HEK293 (cell line): ENCODE data around the gene AZIN2.

ENCODE experiments used
- CTCF ChIA-PET: fragments of 350-600 bp; formaldehyde crosslinking; extraction: SDS; loops from one replicate; lab custom pipeline; 2021; ENCODE audit warnings: antibody characterized with exemption; lab: Yijun Ruan, JAX
- POLR2A ChIA-PET: fragments of 300-600 bp; formaldehyde crosslinking; extraction: SDS; loops from one replicate; lab custom pipeline; 2020; ENCODE audit warnings: antibody characterized with exemption, inconsistent platforms; lab: Yijun Ruan, JAX
- H3K27ac ChIP-seq: fragments of 200-500 bp; sonication (Bioruptor generic); 2 replicates; pipeline ENCODE4 v1.5.1; 2014; ENCODE audit warnings: low read depth, low read length, control low read depth, inconsistent platforms; ENCODE audit errors: extremely low read depth
- H3K36me3 ChIP-seq, 2 experiments: fragments of 200-500 bp in 1 of 2; sonication (Bioruptor generic) in 1 of 2; 1 replicate in 1 of 2; 2 replicates in 1 of 2; pipeline ENCODE4 v1.5.1; 2014 to 2017; ENCODE audit warnings: inconsistent platforms in 2 of 2, low read length in 2 of 2; ENCODE audit not compliant: control insufficient read depth in 2 of 2, insufficient read depth in 1 of 2
- H3K4me1 ChIP-seq: fragments of 200-500 bp; sonication (Bioruptor generic); 2 replicates; pipeline ENCODE4 v1.5.1; 2014; ENCODE audit warnings: mild to moderate bottlenecking, low read length, inconsistent platforms; ENCODE audit not compliant: control insufficient read depth, insufficient read depth
- H3K4me3 ChIP-seq: 2 replicates; pipeline ENCODE4 v1.5.1; 2011; ENCODE audit warnings: low read depth, mild to moderate bottlenecking, control low read depth, low read length, moderate library complexity
- H3K9me3 ChIP-seq: fragments of 200-500 bp; sonication (Bioruptor generic); 2 replicates; pipeline ENCODE4 v1.5.1; 2014; ENCODE audit warnings: low read depth, low read length, inconsistent platforms; ENCODE audit not compliant: control insufficient read depth, insufficient read depth
- EGR2 ChIP-seq: fragments of 450-650 bp; formaldehyde crosslinking; IDR thresholded peaks from 2 replicates; pipeline ENCODE4 v1.5.1; 2016; ENCODE audit warnings: low read depth, missing biosample characterization, missing genetic modification characterization
- GFI1B ChIP-seq: fragments of 450-650 bp; formaldehyde crosslinking; IDR thresholded peaks from 2 replicates; pipeline ENCODE4 v1.5.1; 2016; ENCODE audit warnings: missing biosample characterization, missing genetic modification characterization
- KLF7 ChIP-seq: fragments of 450-650 bp; formaldehyde crosslinking; IDR thresholded peaks from 2 replicates; pipeline ENCODE4 v1.5.1; 2016; ENCODE audit warnings: missing biosample characterization, missing genetic modification characterization, borderline replicate concordance
- KLF8 ChIP-seq: fragments of 450-650 bp; formaldehyde crosslinking; IDR thresholded peaks from 2 replicates; pipeline ENCODE4 v1.5.1; 2016; ENCODE audit warnings: missing biosample characterization, missing genetic modification characterization
- SETDB1 ChIP-seq: IDR thresholded peaks from one replicate; pipeline ENCODE4 v1.6.1; 2017; ENCODE audit warnings: mild to moderate bottlenecking, low read length, moderate library complexity, mixed read lengths; ENCODE audit not compliant: insufficient read length
- ZBTB21 ChIP-seq: fragments of 450-650 bp; formaldehyde crosslinking; IDR thresholded peaks from 2 replicates; pipeline ENCODE4 v1.5.1; 2017; ENCODE audit warnings: missing biosample characterization, missing genetic modification characterization
- ZBTB8A ChIP-seq: fragments of 450-650 bp; formaldehyde crosslinking; IDR thresholded peaks from 2 replicates; pipeline ENCODE4 v1.5.1; 2016; ENCODE audit warnings: missing biosample characterization, missing genetic modification characterization
- ZNF112 ChIP-seq: fragments of 450-650 bp; formaldehyde crosslinking; IDR thresholded peaks from 2 replicates; pipeline ENCODE4 v1.5.0; 2017; ENCODE audit warnings: missing biosample characterization, missing genetic modification characterization
- ZNF214 ChIP-seq: fragments of 450-650 bp; formaldehyde crosslinking; IDR thresholded peaks from 2 replicates; pipeline ENCODE4 v1.5.1; 2017; ENCODE audit warnings: missing biosample characterization, mild to moderate bottlenecking, missing genetic modification characterization, borderline replicate concordance
- ZNF223 ChIP-seq: fragments of 450-650 bp; formaldehyde crosslinking; IDR thresholded peaks from 2 replicates; pipeline ENCODE4 v1.5.1; 2016; ENCODE audit warnings: missing biosample characterization, missing genetic modification characterization
- ZNF24 ChIP-seq: fragments of 450-650 bp; formaldehyde crosslinking; IDR thresholded peaks from 2 replicates; pipeline ENCODE4 v1.5.1; 2016; ENCODE audit warnings: missing biosample characterization, missing genetic modification characterization
- ZNF248 ChIP-seq: fragments of 450-650 bp; formaldehyde crosslinking; IDR thresholded peaks from 2 replicates; pipeline ENCODE4 v1.5.1; 2017; ENCODE audit warnings: missing biosample characterization, missing genetic modification characterization
- ZNF266 ChIP-seq: fragments of 450-650 bp; formaldehyde crosslinking; IDR thresholded peaks from 2 replicates; pipeline ENCODE4 v1.5.1; 2016; ENCODE audit warnings: missing biosample characterization, missing genetic modification characterization, low read depth
- ZNF423 ChIP-seq: fragments of 450-650 bp; formaldehyde crosslinking; IDR thresholded peaks from 2 replicates; pipeline ENCODE4 v1.5.1; 2016; ENCODE audit warnings: missing biosample characterization, missing genetic modification characterization
- ZNF426 ChIP-seq: fragments of 450-650 bp; formaldehyde crosslinking; IDR thresholded peaks from 2 replicates; pipeline ENCODE4 v1.5.1; 2017; ENCODE audit warnings: missing biosample characterization, missing genetic modification characterization, mild to moderate bottlenecking, inconsistent platforms, moderate library complexity
- ZNF610 ChIP-seq: fragments of 450-650 bp; formaldehyde crosslinking; IDR thresholded peaks from 2 replicates; pipeline ENCODE4 v1.5.1; 2016; ENCODE audit warnings: missing biosample characterization, missing genetic modification characterization, borderline replicate concordance
- ZNF629 ChIP-seq: fragments of 450-650 bp; formaldehyde crosslinking; IDR thresholded peaks from 2 replicates; pipeline ENCODE4 v1.5.1; 2017; ENCODE audit warnings: missing biosample characterization, missing genetic modification characterization
- ZNF660 ChIP-seq: fragments of 450-650 bp; IDR thresholded peaks from 2 replicates; pipeline ENCODE4 v1.5.1; 2018; ENCODE audit warnings: missing biosample characterization, mild to moderate bottlenecking, missing genetic modification characterization
- ZNF670 ChIP-seq: fragments of 450-650 bp; formaldehyde crosslinking; IDR thresholded peaks from 2 replicates; pipeline ENCODE4 v1.5.1; 2016; ENCODE audit warnings: missing biosample characterization, missing genetic modification characterization, low read depth
- ZSCAN16 ChIP-seq: fragments of 450-650 bp; formaldehyde crosslinking; IDR thresholded peaks from 2 replicates; pipeline ENCODE4 v1.5.1; 2016; ENCODE audit warnings: missing biosample characterization, missing genetic modification characterization
- TF ChIP-seq, protein P1 (sequence below): fragments of 450-650 bp; formaldehyde crosslinking; IDR thresholded peaks from 2 replicates; pipeline ENCODE4 v1.5.0; 2017; ENCODE audit warnings: missing biosample characterization, missing genetic modification characterization, borderline replicate concordance
- TF ChIP-seq, protein P2 (sequence below): fragments of 450-650 bp; formaldehyde crosslinking; IDR thresholded peaks from 2 replicates; pipeline ENCODE4 v1.5.1; 2016; ENCODE audit warnings: missing biosample characterization, missing genetic modification characterization
- TF ChIP-seq, protein P3 (sequence below): fragments of 450-650 bp; formaldehyde crosslinking; IDR thresholded peaks from 2 replicates; pipeline ENCODE4 v1.5.1; 2016; ENCODE audit warnings: missing biosample characterization, missing genetic modification characterization
- TF ChIP-seq, protein P4 (sequence below): fragments of 450-650 bp; formaldehyde crosslinking; IDR thresholded peaks from 2 replicates; pipeline ENCODE4 v1.5.1; 2016; ENCODE audit warnings: missing biosample characterization, missing genetic modification characterization
- TF ChIP-seq, protein P5 (sequence below): fragments of 450-650 bp; formaldehyde crosslinking; IDR thresholded peaks from 2 replicates; pipeline ENCODE4 v1.5.1; 2016; ENCODE audit warnings: missing biosample characterization, missing genetic modification characterization
- TF ChIP-seq, protein P6 (sequence below): fragments of 450-650 bp; formaldehyde crosslinking; IDR thresholded peaks from 2 replicates; pipeline ENCODE4 v1.5.1; 2016; ENCODE audit warnings: missing biosample characterization, missing genetic modification characterization

The AZIN2 gene

DNA sequence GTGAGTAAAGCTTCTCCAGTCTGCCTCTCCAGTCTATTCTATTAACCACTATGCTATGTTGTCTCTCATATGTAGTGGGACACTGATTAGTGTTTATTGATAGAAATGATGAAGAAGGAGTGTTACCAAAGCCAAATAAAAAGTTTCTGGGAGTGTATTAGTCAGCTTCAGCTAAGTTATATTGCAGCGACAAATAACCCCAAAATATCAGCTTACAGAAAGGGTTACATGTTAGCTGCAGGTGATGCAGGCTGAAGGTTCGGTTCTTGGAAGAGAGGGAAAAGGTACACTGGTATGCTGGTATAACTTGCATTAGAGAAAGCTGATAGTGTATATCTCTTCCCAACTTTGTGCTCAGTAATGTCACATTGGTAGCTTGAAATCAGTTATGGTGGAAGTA lies 33.7 kb upstream of the AZIN2 start (continued):
- TF ChIP-seq, protein P1, sequence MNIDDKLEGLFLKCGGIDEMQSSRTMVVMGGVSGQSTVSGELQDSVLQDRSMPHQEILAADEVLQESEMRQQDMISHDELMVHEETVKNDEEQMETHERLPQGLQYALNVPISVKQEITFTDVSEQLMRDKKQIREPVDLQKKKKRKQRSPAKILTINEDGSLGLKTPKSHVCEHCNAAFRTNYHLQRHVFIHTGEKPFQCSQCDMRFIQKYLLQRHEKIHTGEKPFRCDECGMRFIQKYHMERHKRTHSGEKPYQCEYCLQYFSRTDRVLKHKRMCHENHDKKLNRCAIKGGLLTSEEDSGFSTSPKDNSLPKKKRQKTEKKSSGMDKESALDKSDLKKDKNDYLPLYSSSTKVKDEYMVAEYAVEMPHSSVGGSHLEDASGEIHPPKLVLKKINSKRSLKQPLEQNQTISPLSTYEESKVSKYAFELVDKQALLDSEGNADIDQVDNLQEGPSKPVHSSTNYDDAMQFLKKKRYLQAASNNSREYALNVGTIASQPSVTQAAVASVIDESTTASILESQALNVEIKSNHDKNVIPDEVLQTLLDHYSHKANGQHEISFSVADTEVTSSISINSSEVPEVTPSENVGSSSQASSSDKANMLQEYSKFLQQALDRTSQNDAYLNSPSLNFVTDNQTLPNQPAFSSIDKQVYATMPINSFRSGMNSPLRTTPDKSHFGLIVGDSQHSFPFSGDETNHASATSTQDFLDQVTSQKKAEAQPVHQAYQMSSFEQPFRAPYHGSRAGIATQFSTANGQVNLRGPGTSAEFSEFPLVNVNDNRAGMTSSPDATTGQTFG (tag by site-specific recombination): no peak
- no peak for TF ChIP-seq KLF8
- TF ChIP-seq ZNF112 (tag by site-specific recombination): no peak
- no peak for TF ChIP-seq ZNF426
- TF ChIP-seq ZNF248: no peak
- TF ChIP-seq, protein P2, sequence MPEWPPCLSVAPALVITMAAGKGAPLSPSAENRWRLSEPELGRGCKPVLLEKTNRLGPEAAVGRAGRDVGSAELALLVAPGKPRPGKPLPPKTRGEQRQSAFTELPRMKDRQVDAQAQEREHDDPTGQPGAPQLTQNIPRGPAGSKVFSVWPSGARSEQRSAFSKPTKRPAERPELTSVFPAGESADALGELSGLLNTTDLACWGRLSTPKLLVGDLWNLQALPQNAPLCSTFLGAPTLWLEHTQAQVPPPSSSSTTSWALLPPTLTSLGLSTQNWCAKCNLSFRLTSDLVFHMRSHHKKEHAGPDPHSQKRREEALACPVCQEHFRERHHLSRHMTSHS: no peak
- TF ChIP-seq ZNF223: no peak
- TF ChIP-seq ZNF266 (tag by site-specific recombination): no peak
- no peak for TF ChIP-seq ZNF660 (tag by site-specific recombination)
- TF ChIP-seq, protein P3, sequence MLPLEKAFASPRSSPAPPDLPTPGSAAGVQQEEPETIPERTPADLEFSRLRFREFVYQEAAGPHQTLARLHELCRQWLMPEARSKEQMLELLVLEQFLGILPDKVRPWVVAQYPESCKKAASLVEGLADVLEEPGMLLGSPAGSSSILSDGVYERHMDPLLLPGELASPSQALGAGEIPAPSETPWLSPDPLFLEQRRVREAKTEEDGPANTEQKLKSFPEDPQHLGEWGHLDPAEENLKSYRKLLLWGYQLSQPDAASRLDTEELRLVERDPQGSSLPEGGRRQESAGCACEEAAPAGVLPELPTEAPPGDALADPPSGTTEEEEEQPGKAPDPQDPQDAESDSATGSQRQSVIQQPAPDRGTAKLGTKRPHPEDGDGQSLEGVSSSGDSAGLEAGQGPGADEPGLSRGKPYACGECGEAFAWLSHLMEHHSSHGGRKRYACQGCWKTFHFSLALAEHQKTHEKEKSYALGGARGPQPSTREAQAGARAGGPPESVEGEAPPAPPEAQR: no peak
- no peak for TF ChIP-seq ZBTB21 (tag by site-specific recombination)
- TF ChIP-seq ZBTB8A (tag by site-specific recombination): no peak

DNA sequence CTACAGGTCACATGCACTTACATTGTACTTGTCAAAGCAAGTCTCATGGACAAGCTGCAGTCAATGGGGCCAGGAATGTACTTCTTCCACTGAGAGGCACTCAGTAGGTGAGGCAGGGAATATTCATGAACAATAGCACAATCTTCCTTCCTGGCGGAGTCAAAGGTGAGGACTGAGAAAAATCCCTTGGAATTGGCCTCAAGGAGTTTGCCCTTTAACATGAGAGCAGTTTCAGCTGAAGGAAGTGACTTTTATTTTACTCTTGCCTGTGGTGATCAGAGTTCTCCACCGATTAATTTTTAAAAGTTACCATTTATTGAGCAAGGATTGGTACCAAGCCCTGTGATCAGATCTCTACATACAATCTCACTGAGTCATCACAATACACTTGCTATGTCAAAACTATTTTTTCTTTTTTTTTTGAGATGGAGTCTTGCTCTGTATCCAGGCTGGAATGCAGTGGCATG lies 33.1 kb upstream of the AZIN2 start:
- Histone ChIP-seq H3K9me3 (no peaks in the 10 kb centered on the region), H3K4me3 (no peak overlapping the region), H3K36me3 (no peaks in the 10 kb centered on the region), H3K27ac (no peak overlapping the region), H3K4me1 (peaks cover 5% of the 10 kb centered on the region; the same call in 1 of the 2 replicates)
- ChIA-PET POLR2A (no interaction called here), CTCF (interaction anchor here (0.6 to 1.2 kb wide), 2 partner anchors 9 to 568 kb away, joined by 3 to 5 read pairs; no protein-coding TSS in a partner anchor)
- TF ChIP-seq ZNF24 (tag by site-specific recombination) (no peak), SETDB1 (no peak), KLF7 (no peak), ZNF629 (tag by site-specific recombination) (no peak), ZNF670 (tag by site-specific recombination) (no peak), ZNF214 (tag by site-specific recombination) (no peak), EGR2 (no peak), ZNF610 (tag by site-specific recombination) (no peak), GFI1B (tag by site-specific recombination) (no peak), ZNF423 (tag by site-specific recombination) (no peak), ZSCAN16 (no peak)
- TF ChIP-seq, protein P4, sequence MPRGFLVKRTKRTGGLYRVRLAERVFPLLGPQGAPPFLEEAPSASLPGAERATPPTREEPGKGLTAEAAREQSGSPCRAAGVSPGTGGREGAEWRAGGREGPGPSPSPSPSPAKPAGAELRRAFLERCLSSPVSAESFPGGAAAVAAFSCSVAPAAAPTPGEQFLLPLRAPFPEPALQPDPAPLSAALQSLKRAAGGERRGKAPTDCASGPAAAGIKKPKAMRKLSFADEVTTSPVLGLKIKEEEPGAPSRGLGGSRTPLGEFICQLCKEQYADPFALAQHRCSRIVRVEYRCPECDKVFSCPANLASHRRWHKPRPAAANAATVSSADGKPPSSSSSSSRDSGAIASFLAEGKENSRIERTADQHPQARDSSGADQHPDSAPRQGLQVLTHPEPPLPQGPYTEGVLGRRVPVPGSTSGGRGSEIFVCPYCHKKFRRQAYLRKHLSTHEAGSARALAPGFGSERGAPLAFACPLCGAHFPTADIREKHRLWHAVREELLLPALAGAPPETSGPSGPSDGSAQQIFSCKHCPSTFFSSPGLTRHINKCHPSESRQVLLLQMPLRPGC (tag by site-specific recombination): no peak
- TF ChIP-seq, protein P2: no peak
- TF ChIP-seq, protein P5, sequence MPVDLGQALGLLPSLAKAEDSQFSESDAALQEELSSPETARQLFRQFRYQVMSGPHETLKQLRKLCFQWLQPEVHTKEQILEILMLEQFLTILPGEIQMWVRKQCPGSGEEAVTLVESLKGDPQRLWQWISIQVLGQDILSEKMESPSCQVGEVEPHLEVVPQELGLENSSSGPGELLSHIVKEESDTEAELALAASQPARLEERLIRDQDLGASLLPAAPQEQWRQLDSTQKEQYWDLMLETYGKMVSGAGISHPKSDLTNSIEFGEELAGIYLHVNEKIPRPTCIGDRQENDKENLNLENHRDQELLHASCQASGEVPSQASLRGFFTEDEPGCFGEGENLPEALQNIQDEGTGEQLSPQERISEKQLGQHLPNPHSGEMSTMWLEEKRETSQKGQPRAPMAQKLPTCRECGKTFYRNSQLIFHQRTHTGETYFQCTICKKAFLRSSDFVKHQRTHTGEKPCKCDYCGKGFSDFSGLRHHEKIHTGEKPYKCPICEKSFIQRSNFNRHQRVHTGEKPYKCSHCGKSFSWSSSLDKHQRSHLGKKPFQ: no peak
- TF ChIP-seq, protein P6, sequence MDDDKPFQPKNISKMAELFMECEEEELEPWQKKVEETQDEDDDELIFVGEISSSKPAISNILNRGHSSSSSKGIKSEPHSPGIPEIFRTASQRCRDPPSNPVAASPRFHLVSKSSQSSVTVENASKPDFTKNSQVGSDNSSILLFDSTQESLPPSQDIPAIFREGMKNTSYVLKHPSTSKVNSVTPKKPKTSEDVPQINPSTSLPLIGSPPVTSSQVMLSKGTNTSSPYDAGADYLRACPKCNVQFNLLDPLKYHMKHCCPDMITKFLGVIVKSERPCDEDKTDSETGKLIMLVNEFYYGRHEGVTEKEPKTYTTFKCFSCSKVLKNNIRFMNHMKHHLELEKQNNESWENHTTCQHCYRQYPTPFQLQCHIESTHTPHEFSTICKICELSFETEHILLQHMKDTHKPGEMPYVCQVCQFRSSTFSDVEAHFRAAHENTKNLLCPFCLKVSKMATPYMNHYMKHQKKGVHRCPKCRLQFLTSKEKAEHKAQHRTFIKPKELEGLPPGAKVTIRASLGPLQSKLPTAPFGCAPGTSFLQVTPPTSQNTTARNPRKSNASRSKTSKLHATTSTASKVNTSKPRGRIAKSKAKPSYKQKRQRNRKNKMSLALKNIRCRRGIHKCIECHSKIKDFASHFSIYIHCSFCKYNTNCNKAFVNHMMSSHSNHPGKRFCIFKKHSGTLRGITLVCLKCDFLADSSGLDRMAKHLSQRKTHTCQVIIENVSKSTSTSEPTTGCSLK (tag by site-specific recombination): no peak
